ENCODE results near the gene ZNF628.

ZNF628 gene

DNA sequence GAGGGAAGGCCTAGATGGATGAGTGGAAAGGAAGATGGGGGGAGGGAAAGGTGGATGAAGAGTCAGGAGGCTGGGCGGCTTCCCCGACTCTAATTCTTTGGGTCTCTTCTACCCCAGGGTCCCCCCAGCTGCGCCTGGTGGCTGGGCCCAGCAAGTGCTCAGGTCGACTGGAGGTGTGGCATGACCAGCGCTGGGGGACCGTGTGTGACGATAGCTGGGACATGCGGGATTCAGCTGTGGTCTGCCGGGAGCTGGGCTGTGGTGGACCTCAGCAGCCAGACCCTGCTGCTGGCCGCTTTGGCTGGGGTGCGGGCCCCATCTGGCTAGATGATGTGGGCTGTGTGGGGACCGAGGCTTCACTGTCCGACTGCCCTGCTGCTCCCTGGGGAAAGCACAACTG, 21.3 kb downstream of the ZNF628 start:
- no peak for DNase-seq (ENCODE audit: low read depth)

DNA sequence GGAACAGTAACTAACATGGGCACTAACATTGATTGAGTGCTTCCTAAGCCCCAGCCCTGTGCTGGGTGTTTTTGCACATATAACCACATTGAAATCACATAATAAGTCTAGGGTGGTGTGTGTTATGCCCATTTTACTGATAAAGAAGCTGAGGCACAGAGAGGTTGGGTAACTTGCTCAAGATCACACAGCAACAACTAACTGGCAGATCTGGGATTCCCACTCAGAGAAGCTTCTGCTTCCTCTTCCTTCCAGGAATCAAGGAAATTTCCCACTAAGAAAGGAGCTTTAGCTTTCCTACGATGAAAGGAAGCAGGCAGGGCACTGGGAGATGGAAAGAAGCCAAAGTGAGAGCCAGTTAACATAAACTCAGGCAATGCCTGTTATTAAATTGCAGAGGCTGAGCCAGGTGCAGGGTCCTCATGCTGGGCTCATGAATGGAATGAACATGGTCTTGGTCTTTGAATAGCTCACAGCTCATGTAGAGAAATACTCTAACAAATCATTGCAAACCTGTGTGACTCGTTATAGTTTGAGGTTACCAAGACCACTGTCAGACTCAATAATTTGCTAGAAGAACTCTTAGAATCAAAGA, 21.9 kb downstream of the ZNF628 start:
- no peak for DNase-seq (ENCODE audit: low read depth)

DNA sequence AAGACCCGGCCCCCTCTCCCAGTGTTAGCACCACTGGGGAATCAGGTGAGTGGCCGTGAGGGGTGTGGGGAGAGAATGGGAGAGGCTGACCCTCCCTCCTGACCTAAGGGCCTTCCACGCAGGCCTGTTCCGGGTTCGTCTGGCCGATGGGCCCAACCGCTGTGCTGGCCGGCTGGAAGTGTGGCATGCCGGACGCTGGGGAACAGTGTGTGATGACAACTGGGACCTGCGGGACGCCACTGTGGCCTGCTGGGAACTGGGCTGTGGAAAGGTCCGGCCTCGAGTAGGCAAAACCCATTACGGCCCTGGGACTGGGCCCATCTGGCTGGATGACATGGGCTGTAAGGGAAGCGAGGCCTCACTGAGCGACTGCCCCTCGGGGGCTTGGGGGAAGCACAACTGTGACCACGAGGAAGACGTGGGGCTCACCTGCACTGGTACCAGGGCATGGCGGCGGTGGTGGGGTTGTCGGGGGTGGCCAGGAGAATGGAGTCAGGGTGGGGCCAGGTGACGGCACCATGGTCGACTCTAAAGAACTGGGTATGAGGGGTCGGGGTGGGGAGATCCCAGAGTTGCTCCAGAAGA, 24.0 kb downstream of the ZNF628 start:
- DNase-seq (ENCODE audit: low read depth) = no peak

DNA sequence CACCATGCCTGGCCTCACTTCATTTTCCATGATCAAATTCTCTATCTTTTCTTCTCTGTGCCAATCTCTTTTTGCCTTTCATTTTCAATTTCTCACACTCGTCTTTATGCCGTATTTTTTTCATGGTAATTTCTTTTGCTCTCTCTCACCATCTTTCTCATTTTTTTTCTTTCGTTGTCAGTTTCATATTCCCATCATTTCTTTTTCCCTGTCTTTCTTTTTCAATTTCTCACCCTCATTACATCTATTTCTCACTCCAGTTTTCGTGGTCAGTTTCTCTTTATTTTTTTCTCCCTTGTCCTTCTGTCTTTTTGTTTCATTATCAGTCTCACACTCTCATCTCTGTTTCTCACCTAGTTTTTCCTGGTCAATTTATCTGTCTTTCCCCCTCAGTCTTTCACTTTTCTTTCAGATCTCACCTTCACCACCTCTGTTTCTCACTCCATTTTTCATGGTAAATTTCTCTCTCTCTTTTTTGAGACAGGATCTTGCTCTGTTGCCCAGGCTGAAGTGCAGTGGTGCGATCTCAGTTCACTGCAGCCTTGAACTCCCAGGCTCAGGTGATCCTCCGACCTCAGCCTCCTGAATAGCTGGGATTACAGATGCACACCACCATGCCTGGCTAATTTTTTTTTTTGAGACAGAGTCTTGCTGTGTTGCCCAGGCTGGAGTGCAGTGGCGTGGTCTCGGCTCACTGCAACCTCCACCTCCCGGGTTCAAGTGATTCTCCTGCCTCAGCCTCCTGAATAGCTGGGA, 26.0 kb downstream of the ZNF628 start:
- DNase-seq (ENCODE audit: low read depth) = no peak

DNA sequence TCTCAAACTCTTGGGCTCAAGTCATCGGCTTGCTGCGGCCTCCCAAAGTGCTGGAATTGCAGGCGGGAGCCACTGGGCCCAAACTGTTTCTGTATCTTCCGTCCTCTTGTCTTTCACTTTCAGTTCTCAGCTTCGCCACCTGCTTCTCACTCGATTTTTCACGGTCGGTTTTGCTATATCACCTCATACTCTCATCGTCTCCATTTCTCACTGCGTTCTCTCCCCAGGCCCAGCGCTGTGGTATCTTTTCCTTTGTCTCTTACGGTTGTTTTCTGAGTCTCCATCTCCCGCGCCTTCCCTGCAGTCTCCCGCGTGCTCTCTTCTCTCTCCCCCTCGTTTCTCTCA, 26.7 kb downstream of the ZNF628 start:
- no peak for DNase-seq (ENCODE audit: low read depth)

DNA sequence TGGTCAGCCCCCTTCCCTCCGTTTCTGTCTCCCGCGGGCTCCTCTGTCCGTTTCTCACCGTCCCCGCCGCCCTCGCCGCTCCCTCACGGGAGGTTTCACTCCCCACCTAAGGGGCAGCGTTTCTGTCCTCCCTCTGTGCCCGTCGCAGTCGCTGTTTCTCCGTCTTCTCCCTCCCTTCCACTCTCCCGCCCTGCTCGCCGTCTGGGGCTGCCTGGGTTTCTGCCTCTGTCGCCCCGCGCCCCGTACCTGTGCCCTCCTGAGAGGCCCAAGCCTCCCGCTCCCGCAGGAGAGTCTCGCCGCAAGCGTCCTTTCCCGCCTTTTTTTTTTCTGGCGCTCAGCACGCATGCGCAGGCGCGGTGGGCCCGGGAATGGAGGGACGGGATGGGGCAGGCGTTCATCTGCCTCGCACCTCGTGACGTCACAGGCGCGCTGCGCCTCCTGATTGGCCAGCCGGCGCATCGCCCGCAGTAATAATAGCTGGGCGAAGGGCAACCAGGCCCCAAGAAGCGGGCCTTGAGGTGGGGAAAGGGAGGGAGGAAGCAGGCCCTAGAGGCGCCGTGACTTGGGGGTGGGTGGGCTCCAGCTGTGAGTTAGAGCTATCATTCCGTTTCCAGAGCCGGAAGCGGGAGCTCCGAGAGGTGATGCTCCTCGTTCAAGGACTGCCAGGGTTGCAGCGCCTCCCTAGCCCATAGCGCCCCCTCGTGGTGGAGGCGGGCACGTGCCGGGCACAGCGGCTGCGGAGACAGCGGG, 27.3 kb downstream of the ZNF628 start:
- peak; percentile 90 for DNase-seq (ENCODE audit: low read depth)

DNA sequence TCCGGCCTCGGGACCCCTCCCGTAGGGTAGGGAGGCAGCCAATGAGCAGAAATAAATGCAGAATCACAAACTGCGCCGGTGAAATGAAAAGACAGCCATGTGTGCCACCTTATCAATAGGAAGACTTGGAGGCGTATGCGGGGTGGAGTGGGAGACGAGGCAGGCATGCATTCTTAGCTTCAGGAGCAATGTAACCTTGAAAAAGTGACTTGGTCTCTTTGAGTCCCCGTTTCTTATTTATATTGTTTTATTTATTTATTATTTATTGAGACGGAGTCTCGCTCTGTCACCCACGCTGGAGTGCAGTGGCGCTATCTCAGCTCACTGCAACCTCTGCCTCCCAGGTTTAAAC, 27.8 kb downstream of the ZNF628 start:
- no peak for DNase-seq (ENCODE audit: low read depth)

DNA sequence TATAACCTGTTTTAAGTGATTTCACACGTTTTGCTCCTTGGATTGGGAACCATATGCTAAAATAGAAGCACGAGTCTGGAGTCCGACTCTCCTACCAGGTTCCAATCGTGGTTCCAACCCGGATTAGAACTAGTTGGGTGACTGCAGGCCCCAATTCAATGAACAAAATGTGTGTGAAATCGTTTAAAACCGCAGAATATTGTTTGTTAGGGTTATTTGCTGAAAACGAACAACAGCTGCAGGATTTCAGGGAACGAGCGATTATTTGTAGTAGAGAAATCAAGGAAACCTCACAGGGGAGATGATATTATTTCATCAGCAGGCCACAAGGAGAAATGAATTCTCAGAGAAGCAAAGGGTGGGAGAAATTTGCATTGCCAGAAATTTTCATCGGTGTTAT, 28.6 kb downstream of the ZNF628 start:
- DNase-seq (ENCODE audit: low read depth) = no peak

DNA sequence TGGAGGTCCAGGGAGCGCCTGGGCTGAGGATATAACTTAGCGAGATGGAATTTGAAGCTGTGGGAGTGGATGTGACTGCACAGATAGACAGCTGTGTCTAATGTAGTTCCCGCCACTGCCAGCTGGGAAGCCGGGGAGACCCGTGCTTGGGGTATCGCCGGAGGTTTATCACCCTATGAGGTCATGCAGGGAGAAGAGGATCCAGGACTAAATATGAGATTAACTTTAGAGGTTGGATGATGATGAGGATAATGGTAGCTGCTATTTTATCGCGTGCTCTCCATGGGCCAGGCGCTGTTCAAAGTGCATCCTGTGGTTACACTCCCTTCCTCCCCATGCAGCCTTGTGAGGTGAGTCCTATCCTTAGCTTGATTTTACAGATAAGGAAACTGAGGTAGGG, 31.7 kb downstream of the ZNF628 start:
- DNase-seq (ENCODE audit: low read depth) = no peak

DNA sequence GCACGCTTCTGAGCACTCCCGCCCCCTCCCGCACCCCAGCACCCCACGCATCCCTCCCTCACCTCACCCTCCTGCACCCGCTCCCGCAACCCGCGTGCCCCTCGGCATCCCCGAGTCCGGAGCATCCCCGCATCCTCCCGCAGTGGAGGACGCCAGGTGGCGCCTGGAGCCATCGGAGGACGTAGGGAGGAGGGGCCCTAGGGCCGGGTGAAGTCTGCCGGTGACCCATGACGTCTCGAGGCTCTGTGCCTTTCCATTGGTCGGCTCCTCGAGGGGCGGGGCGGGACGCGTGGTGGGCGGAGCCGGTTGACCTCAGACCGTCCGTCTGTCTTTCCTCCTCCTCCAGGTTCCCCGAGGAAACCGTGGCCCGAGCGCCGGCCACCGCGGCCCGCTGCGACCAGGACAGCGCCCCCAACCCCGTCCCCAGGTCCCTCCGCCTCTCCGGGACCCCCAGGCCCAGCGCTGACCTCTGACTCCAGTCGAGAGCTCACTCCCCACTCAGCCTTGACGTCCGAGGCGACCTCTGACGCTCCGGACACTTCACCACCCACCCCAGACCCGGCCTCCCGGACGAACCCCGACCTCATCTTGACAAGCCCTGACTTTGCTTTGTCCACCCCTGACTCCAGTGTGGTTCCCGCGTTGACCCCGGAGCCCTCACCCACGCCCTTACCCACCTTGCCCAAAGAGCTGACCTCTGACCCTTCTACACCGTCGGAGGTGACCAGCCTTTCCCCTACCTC, 40.6 kb downstream of the ZNF628 start:
- peak; percentile 88 for DNase-seq (ENCODE audit: low read depth)

DNA sequence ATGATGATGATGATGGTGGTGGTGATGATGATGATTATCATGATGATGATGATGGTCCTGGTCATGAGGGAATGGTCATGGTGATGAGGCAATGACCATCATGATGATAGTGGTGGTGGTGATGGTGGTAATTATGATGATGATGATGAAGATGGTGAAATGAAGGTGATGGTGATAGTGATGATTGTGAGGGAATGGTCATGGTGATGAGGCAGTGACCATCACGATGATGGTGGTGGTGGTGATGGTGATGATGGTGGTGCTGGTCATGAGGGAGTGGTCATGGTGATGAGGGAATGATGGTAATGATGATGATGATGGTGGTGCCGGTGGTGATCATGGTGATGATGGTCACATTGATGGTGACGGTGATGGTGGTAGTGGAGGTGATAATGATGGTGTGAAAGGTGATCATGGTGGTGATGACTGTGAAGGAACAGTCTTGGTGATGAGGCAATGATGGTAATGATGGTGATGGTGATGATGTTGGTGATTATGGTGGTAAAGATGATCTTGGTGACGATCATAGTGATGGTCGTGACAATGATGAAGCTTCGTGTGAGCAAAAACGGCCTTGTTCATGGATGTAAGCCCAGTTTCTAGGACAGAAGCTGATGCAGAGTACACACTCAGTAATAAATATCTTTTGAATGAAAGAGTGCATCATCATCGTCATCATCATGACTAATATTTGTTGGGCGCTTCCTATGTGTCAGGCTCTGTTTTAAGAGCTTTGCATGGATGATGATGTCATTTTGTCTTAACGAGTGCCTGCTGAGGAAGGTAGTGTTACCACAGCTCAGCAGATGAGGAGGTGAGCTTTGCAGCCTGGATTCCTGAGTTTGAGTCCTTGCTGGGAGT, 43.3 kb downstream of the ZNF628 start:
- DNase-seq (ENCODE audit: low read depth) = no peak

DNA sequence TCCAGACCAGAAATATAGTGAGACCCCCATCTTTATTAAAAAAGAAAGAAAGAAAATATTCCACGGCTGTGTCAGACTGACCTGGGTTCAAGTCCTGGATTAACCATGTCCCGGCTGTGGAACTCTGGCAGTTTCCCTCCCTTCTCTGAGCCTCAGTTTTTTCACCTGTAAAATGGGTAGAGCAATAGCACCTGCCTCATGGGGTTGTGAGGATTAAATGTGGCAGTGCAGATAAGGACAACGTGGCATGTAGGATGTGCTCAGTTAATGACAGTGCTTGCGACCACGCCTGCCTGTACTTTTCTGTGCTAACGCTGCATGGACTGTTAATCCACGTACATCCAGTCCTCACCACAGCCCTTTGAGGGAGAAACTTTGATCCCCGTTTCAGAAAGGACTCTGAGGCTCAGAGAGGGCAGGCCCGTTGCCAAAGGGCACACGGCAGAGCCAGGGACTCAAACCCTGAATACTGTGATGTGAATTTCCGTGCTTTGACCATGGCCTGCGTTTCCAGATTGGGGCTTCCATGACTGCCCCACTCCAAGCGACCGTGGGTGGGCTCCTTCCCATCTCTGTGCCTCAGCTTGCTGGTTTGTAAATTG, 44.4 kb downstream of the ZNF628 start:
- DNase-seq (ENCODE audit: low read depth) = no peak

DNA sequence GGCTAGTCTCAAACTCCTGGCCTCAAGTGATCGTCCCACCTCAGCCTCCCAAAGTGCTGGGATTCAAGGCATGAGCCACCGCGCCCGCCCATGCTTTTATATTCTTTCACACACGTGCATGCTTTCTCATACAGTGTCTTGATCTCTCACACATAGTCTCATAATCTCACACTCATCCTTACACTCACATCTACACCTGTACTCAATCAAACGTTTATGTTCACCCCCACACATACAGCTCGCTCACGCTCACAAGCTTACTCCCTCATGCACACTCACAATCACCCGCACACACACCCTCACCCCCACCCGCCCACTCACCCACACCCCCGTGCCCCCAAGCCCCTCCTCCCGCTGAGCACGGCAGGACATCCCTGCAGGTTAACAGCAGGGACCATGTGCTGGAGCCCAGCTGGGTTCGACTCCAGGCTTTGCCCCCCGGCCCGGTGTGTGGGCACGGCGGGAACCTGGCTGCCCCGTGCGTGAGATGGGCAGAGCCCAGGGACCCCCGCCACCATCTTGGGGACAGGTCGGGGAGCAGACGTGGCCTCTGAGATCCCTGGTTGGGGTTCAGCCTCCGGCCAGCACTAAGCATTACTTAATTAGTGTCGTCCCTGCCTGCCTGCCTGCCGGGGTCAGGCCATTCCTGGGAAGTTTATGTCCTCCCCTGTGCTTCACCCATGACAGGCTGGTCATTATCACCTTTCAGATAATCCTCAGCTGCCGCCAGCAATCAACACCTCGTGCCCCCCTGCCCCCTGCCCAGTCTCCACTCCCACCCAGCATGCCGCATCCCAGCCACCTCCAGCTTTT, 49.1 kb downstream of the ZNF628 start:
- no peak for DNase-seq (ENCODE audit: low read depth)

DNA sequence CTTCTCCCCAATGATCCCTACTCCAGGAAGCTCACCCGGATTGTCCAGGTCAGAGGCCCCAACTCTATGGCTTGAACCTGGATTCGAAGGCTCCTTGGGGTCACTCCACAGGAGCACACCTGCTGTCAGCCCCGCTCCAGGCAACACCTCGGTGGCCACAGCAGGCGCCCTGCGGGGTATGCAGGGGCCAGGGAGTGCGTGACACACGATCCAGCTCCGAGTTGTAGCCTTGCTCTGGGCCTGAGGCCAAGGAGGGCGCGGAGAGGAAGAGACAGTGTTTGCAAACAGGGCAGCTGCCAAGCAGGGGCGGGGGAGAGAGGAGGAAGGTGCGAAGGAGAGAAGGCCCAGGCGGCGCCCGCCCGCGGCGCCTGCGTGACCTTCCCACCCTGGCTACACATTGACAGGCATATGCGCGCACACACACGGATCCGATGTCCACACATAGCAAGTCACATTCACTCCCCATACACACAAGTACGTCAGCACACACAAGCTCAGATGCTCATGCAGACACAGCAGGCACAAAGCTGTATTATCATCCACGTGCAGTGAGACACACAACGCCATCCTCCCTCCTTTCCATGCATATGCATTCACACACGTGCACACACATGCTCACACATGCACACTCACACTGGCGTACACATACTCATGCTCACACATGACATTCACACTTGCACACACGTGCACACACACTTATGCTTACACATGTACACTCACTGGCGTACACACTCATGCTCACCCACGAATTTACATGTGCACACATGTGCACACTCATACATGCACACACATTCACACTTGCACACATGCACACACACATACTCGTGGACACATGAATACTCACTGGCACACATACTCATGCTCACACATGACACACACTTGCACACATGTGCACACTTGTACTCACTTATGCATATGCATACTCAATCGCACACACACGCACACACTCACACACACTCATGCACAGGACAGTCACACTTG, 50.1 kb downstream of the ZNF628 start:
- no peak for DNase-seq (ENCODE audit: low read depth)

DNA sequence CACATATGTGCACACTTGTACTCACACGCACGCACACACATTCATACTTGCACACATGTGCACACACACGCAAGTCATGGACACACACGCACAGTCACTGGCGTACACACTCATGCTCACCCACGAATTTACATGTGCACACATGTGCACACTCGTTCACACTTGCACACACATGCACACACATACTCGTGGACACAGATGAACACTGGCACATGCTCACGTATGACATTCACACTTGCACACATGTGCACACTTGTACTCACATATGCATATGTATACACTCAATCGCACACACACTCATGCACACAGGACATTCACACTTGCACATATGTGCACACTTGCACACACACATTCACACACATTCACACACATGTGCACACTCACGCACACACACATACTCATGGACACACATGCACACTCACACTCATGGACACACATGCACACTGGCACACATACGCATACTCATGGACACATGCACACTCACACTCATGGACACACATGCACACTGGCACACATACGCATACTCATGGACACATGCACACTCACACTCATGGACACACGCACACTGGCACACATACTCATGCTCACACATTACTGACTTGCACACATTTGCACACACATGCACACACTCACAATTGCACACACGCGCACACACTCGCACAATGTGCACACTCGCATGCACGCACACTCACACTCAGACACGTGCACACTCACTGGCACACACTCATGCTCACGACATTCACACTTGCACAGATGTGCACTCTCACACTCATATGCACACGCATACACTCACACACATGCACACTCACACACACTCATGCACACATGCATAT, 51.0 kb downstream of the ZNF628 start:
- no peak for DNase-seq (ENCODE audit: low read depth)

DNA sequence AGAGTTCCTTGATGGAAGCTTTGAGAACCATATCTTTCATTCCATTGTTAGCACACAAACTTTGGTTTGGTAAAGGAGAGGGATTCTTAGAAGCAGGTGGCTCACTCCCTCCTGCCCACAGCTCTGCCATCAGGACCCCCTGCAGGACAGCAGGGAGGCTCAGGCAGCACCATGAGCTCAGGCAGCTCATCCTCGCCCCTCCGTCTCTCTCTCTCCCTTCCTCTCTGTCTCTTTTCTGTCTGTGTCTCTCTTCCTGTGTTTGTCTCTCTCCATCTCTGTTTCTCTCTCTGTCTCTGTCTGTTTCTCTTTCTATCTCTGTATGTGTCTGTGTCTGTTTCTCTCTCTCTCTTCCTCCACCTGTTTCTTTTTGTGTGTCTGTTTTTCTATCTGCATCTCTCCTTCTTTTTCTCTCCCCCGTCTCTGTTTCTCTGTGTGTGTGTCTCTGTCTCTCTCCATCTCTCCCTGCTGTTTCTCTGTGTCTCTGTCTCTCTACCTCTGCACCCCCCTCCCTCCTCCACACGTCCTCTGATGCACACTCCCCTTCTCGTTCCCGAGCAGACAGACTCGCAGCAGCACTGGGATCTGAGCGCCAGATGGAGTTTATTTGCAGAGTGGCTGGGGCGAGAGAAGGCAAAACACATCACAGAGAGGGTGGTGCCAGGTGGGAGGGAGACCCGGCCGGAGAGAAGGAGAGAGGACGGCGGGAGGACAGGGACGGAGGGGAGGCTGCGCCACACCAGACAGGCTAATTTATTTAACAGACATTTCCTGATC, 51.8 kb downstream of the ZNF628 start:
- DNase-seq (ENCODE audit: low read depth) = no peak

DNA sequence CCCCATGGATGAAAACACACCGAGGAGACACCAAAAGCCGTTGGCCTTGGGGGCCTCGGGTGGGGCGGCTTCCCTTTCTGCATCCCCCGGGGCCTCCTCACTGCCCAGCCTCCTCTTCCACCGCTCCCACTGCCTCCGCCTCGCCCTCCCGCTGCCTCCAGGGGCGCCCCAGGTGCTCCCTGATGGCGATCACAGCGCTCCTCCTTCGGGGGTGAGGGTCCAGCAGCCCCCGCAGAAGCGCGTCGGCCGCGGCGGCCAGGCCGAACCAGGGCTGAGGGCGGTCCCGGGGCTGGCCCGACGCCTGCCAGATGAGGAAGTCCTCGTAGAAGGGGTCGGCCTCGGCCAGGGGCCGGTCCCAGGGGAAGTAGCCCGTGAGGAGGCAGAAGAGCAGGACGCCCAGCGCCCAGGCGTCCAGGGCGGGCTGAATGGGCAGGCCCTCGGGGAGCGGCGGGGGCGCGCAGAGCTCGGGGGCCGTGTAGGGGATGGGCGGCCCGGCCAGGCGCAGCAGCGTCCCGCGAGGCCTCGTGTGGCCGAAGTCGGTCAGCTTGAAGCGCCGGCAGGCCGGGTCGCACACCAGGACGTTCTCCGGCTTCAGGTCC, 53.3 kb downstream of the ZNF628 start:
- no peak for DNase-seq (ENCODE audit: low read depth)
